K562 (cell line): Measurements from ENCODE around the gene SHISA7. TPM values are rescaled to one million over a fixed set of nuclear protein-coding genes. Genes with fewer than 3 reads are reported as not detected.

Experiments
- ATF7 ChIP-seq: fragments of 450-650 bp; IDR thresholded peaks from 2 replicates; pipeline ENCODE4 v1.7.1; 2014; ENCODE audit warnings: mild to moderate bottlenecking, moderate library complexity
- BCOR ChIP-seq: fragments of 450-650 bp; IDR thresholded peaks from 2 replicates; pipeline ENCODE4 v1.6.1; 2016
- CEBPG ChIP-seq, 3 experiments: fragments of 200-800 bp in 1 of 3; sonication (Bioruptor generic) in 1 of 3; sonication (generic) in 1 of 3; formaldehyde crosslinking in 1 of 3; IDR thresholded peaks in 2 of 3; conservative IDR thresholded peaks in 1 of 3; 2 replicates each; pipeline versions ENCODE4 v1.6.1 to v1.8.0; 2016 to 2022; ENCODE audit warnings: missing compliant biosample characterization in 2 of 3, missing genetic modification characterization in 2 of 3, mild to moderate bottlenecking in 1 of 3, missing genetic modification reagents in 1 of 3
- CTBP1 ChIP-seq: fragments of 450-650 bp; IDR thresholded peaks from 2 replicates; pipeline ENCODE4 v1.6.1; 2016; ENCODE audit warnings: borderline replicate concordance
- EP300 ChIP-seq: IDR thresholded peaks from 2 replicates; pipeline ENCODE4 v1.6.1; 2012; ENCODE audit warnings: low read length, improper control_type of control experiment
- HDAC1 ChIP-seq, 2 experiments: fragments of 450-650 bp; IDR thresholded peaks; 2 replicates each; pipeline ENCODE4 v1.6.1; 2016 to 2017; ENCODE audit warnings: inconsistent platforms in 1 of 2, mild to moderate bottlenecking in 1 of 2, moderate library complexity in 1 of 2
- HMGXB4 ChIP-seq: sonication (generic); formaldehyde crosslinking; IDR thresholded peaks from 2 replicates; pipeline ENCODE4 v1.8.1; 2023; ENCODE audit warnings: mild to moderate bottlenecking, missing genetic modification reagents
- KAT2B ChIP-seq: IDR thresholded peaks from one replicate; pipeline ENCODE4 v1.6.1; 2012; ENCODE audit warnings: low read depth, mild to moderate bottlenecking, control low read depth, inconsistent platforms, low read length, moderate library complexity
- LEF1 ChIP-seq: fragments of 450-650 bp; IDR thresholded peaks from 2 replicates; pipeline ENCODE4 v1.6.1; 2016; ENCODE audit warnings: mild to moderate bottlenecking
- MAFK ChIP-seq: IDR thresholded peaks from 2 replicates; pipeline ENCODE4 v1.6.1; 2011; ENCODE audit warnings: low read length, improper control_type of control experiment
- MBD2 ChIP-seq: sonication (generic); IDR thresholded peaks from 2 replicates; pipeline ENCODE4 v1.6.1; 2016; ENCODE audit warnings: low read depth, borderline replicate concordance
- NCOA2 ChIP-seq, 2 experiments: fragments of 450-650 bp; IDR thresholded peaks; 2 replicates each; pipeline ENCODE4 v1.6.1; 2018; ENCODE audit warnings: mild to moderate bottlenecking in 2 of 2, moderate library complexity in 1 of 2; ENCODE audit not compliant: partially characterized antibody in 2 of 2
- NR2C2 ChIP-seq, 2 experiments: fragments of 200-800 bp in 1 of 2; sonication (Bioruptor generic) in 1 of 2; sonication (generic) in 1 of 2; formaldehyde crosslinking in 1 of 2; IDR thresholded peaks; 2 replicates each; pipeline versions ENCODE4 v1.6.1 to v1.8.0; 2016 to 2022; ENCODE audit warnings: mild to moderate bottlenecking in 1 of 2, missing compliant biosample characterization in 1 of 2, missing genetic modification characterization in 1 of 2, missing genetic modification reagents in 1 of 2
- RB1 ChIP-seq: fragments of 450-650 bp; IDR thresholded peaks from 2 replicates; pipeline ENCODE4 v1.6.1; 2017; ENCODE audit warnings: low read depth, mild to moderate bottlenecking
- RUNX1 ChIP-seq: sonication (generic); IDR thresholded peaks from 2 replicates; pipeline ENCODE4 v1.6.1; 2016; ENCODE audit warnings: antibody characterized with exemption, low read depth
- SIX5 ChIP-seq, 2 experiments: IDR thresholded peaks; 2 replicates each; pipeline ENCODE4 v1.6.1; 2011; ENCODE audit warnings: low read length in 2 of 2, borderline replicate concordance in 1 of 2, low read depth in 1 of 2, mild to moderate bottlenecking in 1 of 2, moderate library complexity in 1 of 2; ENCODE audit not compliant: insufficient read depth in 1 of 2
- SREBF1 ChIP-seq: fragments of 150-350 bp; IDR thresholded peaks from 2 replicates; pipeline ENCODE4 v1.6.1; 2014; ENCODE audit warnings: antibody characterized with exemption, low read depth, low read length, borderline replicate concordance
- THRAP3 ChIP-seq: fragments of 450-650 bp; IDR thresholded peaks from 2 replicates; pipeline ENCODE4 v1.6.1; 2016; ENCODE audit warnings: mild to moderate bottlenecking, inconsistent platforms, borderline replicate concordance
- ZNF445 ChIP-seq: fragments of 250-450 bp; sonication (Bioruptor Pico); IDR thresholded peaks from 2 replicates; pipeline ENCODE4 v1.4.0; 2020; ENCODE audit warnings: low read depth, mild to moderate bottlenecking, moderate library complexity
- ZNF507 ChIP-seq: conservative IDR thresholded peaks from 2 replicates; pipeline ENCODE4 v1.6.1; 2017; ENCODE audit warnings: missing genetic modification characterization, missing compliant biosample characterization
- polyA plus RNA-seq, 8 experiments: library from polyadenylated mRNA; depleted of rRNA in 4 of 8; stranded (reverse) in 5 of 8; unstranded in 3 of 8; fragments of >200 nt; fragmentation: Nextera tagmentation in 2 of 8; fragmentation: Illumina TruSeq in 1 of 8; extraction: Ambion mirVana in 2 of 8; extraction: Trizol in 1 of 8; gene quantifications; 2 replicates each; pipeline versions ENCODE4 v1.2.1 to v1.2.3, GENCODE V29; 2011 to 2014; ENCODE audit warnings: inconsistent platforms in 1 of 8, missing spikeins in 1 of 8
- total RNA-seq, 7 experiments: library from RNA; depleted of rRNA in 6 of 7; stranded (reverse); fragments of >200 nt in 6 of 7; fragmentation: Illumina TruSeq in 2 of 7; extraction: Trizol in 2 of 7; gene quantifications; 2 replicates each; pipeline versions ENCODE4 v1.2.1 to v1.2.3, GENCODE V29; 2011 to 2021; ENCODE audit warnings: low replicate concordance in 1 of 7
- TF ChIP-seq, protein P1 (sequence below): fragments of 200-800 bp; sonication (Bioruptor generic); IDR thresholded peaks from 2 replicates; pipeline ENCODE4 v1.6.1; 2017; ENCODE audit warnings: missing genetic modification characterization, missing compliant biosample characterization
- TF ChIP-seq, protein P2 (sequence below): sonication (generic); formaldehyde crosslinking; IDR thresholded peaks from 2 replicates; pipeline ENCODE4 v1.8.0; 2022; ENCODE audit warnings: missing genetic modification reagents, mild to moderate bottlenecking, moderate library complexity, borderline replicate concordance
- TF ChIP-seq, protein P3 (sequence below): fragments of 450-650 bp; IDR thresholded peaks from 2 replicates; pipeline ENCODE4 v1.6.1; 2017; ENCODE audit warnings: mild to moderate bottlenecking, moderate library complexity

Gene SHISA7
- total and polyA plus RNA-seq, 9 of the 15 experiments (the other 6 are each of a cell fraction or from before 2014, with no cell fraction given): 0.01 to 0.40 (median 0.07) TPM

- TF ChIP-seq HMGXB4 (CRISPR knock-in tag) (no peak), NCOA2 (IDR thresholded peaks at IDR 0.05; ENCODE audit: partially characterized antibody in 2 of 2) (no peak), THRAP3 (no peak), ZNF507 (tag) (no peak), ZNF445 (CRISPR knock-in tag) (no peak), MAFK (no peak), KAT2B (no peak), ATF7 (0 out of 2 replicates have a peak, but pooled peaks have one; percentile 16), CEBPG (CRISPR knock-in tag; IDR thresholded peaks at IDR 0.05) (0 out of 2 replicates have a peak, but pooled peaks have one; percentile 33), CEBPG (tag; conservative IDR thresholded peaks at IDR 0.05 in 1 of 2, IDR thresholded peaks at IDR 0.05 in 1 of 2) (no peak), NR2C2 (CRISPR knock-in tag; IDR thresholded peaks at IDR 0.05) (no peak), NR2C2 (tag; IDR thresholded peaks at IDR 0.05) (no peak), SIX5 (IDR thresholded peaks at IDR 0.05; ENCODE audit: borderline replicate concordance in 1 of 2, insufficient read depth in 1 of 2, low read depth in 1 of 2, low read length in 2 of 2) (no peak), LEF1 (no peak), RUNX1 (no peak), MBD2 (no peak), HDAC1 (IDR thresholded peaks at IDR 0.05) (0 out of 4 replicates have a peak, but pooled peaks of 1 of the 2 experiments have one; percentile 17), SREBF1 (no peak), RB1 (no peak), BCOR (0 out of 2 replicates have a peak, but pooled peaks have one; percentile 7), EP300 (no peak), CTBP1 (0 out of 2 replicates have a peak, but pooled peaks have one; percentile 5)
- TF ChIP-seq, protein P1, sequence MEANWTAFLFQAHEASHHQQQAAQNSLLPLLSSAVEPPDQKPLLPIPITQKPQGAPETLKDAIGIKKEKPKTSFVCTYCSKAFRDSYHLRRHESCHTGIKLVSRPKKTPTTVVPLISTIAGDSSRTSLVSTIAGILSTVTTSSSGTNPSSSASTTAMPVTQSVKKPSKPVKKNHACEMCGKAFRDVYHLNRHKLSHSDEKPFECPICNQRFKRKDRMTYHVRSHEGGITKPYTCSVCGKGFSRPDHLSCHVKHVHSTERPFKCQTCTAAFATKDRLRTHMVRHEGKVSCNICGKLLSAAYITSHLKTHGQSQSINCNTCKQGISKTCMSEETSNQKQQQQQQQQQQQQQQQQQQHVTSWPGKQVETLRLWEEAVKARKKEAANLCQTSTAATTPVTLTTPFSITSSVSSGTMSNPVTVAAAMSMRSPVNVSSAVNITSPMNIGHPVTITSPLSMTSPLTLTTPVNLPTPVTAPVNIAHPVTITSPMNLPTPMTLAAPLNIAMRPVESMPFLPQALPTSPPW (CRISPR knock-in tag): peak; percentile 46; the same call in 1 of the 2 replicates
- TF ChIP-seq, protein P2, sequence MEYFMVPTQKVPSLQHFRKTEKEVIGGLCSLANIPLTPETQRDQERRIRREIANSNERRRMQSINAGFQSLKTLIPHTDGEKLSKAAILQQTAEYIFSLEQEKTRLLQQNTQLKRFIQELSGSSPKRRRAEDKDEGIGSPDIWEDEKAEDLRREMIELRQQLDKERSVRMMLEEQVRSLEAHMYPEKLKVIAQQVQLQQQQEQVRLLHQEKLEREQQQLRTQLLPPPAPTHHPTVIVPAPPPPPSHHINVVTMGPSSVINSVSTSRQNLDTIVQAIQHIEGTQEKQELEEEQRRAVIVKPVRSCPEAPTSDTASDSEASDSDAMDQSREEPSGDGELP (CRISPR knock-in tag): peak; percentile 13; the same call in 1 of the 2 replicates
- TF ChIP-seq, protein P3, sequence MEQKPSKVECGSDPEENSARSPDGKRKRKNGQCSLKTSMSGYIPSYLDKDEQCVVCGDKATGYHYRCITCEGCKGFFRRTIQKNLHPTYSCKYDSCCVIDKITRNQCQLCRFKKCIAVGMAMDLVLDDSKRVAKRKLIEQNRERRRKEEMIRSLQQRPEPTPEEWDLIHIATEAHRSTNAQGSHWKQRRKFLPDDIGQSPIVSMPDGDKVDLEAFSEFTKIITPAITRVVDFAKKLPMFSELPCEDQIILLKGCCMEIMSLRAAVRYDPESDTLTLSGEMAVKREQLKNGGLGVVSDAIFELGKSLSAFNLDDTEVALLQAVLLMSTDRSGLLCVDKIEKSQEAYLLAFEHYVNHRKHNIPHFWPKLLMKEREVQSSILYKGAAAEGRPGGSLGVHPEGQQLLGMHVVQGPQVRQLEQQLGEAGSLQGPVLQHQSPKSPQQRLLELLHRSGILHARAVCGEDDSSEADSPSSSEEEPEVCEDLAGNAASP: no peak
Measured at GRCh38 chr19:55440411-55441105, 2.5 kb downstream of the SHISA7 start (continued).
